Ectodermal cell (in vitro differentiated cells): ENCODE measurements around the gene CPLX4.
"Not testable (repeated sequence)": the region's sequence is repeated elsewhere in the genome, so short reads cannot be mapped to it uniquely, and the experiment has no call there.

Source experiments
- H3K27ac ChIP-seq: 2 replicates; pipeline ENCODE4 v1.7.0; 2013; ENCODE audit warnings: mild to moderate bottlenecking, low read depth, low read length; ENCODE audit not compliant: insufficient read depth, poor library complexity, severe bottlenecking
- H3K27me3 ChIP-seq: 2 replicates; pipeline ENCODE4 v1.7.0; 2013; ENCODE audit warnings: mild to moderate bottlenecking, low read length; ENCODE audit not compliant: insufficient read depth, control insufficient read depth, poor library complexity, severe bottlenecking
- H3K36me3 ChIP-seq: one replicate; pipeline ENCODE4 v1.7.0; 2013; ENCODE audit warnings: low read length; ENCODE audit not compliant: control insufficient read depth, insufficient read depth
- H3K4me1 ChIP-seq: one replicate; pipeline ENCODE4 v1.7.0; 2013; ENCODE audit warnings: low read length; ENCODE audit not compliant: control insufficient read depth, insufficient read depth
- H3K4me3 ChIP-seq: 2 replicates; pipeline ENCODE4 v1.7.0; 2013; ENCODE audit warnings: low read depth, low read length, control low read depth; ENCODE audit not compliant: insufficient read depth
- H3K9me3 ChIP-seq: 2 replicates; pipeline ENCODE4 v1.7.0; 2013; ENCODE audit warnings: mild to moderate bottlenecking, low read length, moderate library complexity; ENCODE audit not compliant: control insufficient read depth
- WGBS, 2 experiments: methylation state at CpG; one replicate each; pipeline ENCODE4 v1.1.7; 2013; ENCODE audit warnings: missing lambda C conversion rate in 2 of 2; 5-methylcytosine and 5-hydroxymethylcytosine counted together

CPLX4 gene

DNA sequence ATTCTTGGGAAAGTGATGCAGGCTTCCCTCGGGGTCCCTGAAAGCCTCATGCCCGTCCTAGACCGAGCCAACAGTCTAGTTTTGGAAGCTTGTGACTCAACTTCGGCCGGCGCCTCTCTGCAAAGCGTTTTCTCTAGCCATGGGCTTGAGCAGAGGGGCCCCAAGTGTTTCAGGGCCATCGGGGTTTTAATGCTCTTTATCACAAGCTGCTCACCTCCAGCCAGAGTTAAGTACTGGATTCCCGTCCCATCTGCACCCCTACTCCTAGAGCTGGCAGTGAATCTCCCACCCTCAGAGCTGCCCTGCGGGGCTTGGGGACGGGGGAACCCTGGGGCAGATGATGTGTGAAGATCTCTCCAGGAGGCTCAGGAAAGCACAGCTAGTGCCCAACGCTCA, 52.5 kb downstream of the CPLX4 start:
- WGBS, 2 experiments, result 21 to 24% methylated on average over 12 of the region's 12 CpGs
- H3K36me3 ChIP-seq, result no peaks in the 10 kb centered on the region
- no peaks in the 10 kb centered on the region for H3K9me3 ChIP-seq
- H3K27ac ChIP-seq, result no peak overlapping the region
- H3K27me3 ChIP-seq, result peaks cover 87% of the 10 kb centered on the region
- H3K4me3 ChIP-seq, result no peak overlapping the region
- peaks cover 4% of the 10 kb centered on the region for H3K4me1 ChIP-seq

DNA sequence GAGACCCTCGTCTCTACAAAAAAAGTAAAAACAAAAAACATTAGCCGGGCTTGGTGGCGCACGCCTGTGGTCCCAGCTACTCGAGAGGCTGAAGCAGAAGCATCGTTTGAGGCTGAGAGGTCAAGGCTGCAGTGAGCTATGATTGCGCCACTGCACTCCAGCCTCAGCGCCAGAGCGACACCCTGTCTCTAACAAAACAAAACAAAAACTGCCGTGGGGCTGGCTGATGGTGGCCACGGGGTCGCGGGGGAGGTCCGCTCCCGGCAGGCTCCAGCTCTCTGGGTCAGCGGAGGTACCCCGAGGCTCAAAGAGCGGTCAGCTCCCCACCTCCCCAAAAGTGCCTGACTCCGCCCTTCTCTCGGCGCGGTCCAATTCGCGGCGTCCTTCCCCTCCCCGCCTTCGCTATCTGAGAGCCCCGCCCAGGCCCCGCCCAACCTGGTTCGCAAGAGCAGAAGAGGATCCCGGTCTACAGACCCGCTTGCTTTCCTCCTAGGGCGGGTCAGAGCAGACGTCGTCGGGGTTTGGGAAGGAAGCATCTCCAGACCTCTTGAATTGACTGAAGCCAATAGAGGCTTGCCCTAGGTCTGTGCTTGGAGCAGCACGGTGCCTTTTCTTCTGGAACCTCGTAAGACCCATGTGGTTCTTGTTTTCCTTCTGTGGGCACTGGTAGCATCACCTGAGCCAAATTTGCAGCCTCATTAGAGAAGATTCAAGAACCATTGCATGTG, 53.0 kb downstream of the CPLX4 start:
- Histone ChIP-seq H3K4me3 (no peak overlapping the region), H3K27me3 (peaks cover 81% of the 10 kb centered on the region), H3K36me3 (no peaks in the 10 kb centered on the region), H3K27ac (no peak overlapping the region), H3K4me1 (peaks cover 4% of the 10 kb centered on the region), H3K9me3 (no peaks in the 10 kb centered on the region)
- WGBS, 2 experiments, result 3% methylated on average over 38 of the region's 38 CpGs

DNA sequence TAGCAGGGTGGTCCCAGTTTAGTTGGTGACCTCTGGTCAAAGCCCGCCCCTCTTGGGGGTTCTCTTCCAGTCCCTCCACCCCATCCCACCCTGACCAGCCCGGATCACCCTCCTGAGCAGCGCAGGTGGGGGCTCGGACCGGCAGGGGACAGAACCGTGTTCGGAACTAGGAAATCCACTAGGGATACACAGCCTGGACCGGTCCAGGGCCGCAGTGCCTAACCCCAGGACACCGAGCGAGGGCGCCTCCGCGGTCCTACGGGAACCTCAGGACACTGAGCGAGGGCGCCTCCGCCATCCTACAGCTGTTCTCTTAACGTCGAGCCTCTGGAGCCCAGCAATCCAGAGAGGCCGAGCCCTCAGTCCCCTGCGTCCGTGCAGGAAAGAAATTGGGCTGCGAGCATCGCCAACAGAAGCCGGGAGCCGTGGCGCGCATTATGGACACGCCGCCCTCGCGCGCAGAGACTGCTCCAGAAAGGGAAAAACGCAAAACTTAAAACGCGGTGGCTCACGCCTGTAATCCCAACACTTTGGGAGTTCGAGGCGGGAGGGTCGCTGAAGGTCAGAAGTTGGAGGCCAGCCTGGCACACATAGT, 53.7 kb downstream of the CPLX4 start:
- Histone ChIP-seq H3K27ac (no peak overlapping the region), H3K9me3 (no peaks in the 10 kb centered on the region), H3K4me1 (peaks cover 4% of the 10 kb centered on the region), H3K4me3 (no peak overlapping the region), H3K27me3 (peaks cover 77% of the 10 kb centered on the region), H3K36me3 (no peaks in the 10 kb centered on the region)
- 6% methylated on average over 41 of the region's 41 CpGs for WGBS, 2 experiments

DNA sequence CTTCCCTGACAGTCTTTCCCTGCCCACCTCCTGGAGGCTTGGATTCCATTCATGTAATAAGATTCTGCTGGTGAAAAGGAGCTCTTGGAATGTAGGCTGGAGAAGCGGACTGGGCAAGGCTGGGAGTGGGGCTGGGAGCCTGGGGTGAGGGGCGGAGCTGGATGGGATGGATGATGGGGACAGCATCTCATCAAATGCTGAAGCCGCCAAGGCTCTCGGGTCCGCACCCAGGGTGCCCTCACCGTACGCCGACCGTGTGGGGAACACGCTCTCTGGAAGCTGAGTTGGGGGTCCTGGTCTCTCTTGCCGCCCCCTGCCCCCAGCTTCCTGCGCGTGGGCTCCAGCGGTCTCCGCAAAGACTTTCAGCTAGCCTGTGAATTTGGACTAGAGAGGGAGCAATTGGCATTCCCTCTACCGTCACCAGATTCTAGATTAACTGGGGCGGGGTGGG, 54.3 kb downstream of the CPLX4 start:
- Histone ChIP-seq H3K27ac (no peak overlapping the region), H3K9me3 (no peaks in the 10 kb centered on the region), H3K4me1 (peaks cover 4% of the 10 kb centered on the region), H3K4me3 (no peak overlapping the region), H3K27me3 (peaks cover 71% of the 10 kb centered on the region), H3K36me3 (no peaks in the 10 kb centered on the region)
- WGBS, 2 experiments, result 1 to 3% methylated on average over 15 to 17 of the region's 17 CpGs

DNA sequence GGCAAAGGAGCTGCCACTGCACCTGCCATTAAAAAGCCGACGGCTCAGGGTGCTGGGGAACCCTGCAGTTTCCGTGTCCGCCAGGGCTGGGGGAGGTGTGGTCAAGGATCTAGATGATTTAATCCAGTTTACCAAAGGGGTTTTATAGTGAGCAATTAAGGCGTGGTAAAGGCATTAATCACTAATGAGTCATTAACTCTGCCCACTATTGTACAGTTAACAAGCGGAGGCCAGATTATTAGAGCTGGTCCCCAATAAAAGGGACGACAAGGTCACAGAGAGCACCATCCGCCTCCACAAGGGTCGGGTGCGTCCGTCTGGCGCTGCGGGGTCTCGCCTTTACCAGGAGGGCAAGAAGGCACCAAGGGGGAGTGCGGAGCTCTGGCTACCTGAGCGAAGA, 54.8 kb downstream of the CPLX4 start:
- Histone ChIP-seq H3K36me3 (no peaks in the 10 kb centered on the region), H3K27ac (no peak overlapping the region), H3K27me3 (peaks cover 67% of the 10 kb centered on the region), H3K4me3 (no peak overlapping the region), H3K4me1 (peaks cover 4% of the 10 kb centered on the region), H3K9me3 (no peaks in the 10 kb centered on the region)
- WGBS, 2 experiments, result 10 to 11% methylated on average over 14 to 15 of the region's 16 CpGs

DNA sequence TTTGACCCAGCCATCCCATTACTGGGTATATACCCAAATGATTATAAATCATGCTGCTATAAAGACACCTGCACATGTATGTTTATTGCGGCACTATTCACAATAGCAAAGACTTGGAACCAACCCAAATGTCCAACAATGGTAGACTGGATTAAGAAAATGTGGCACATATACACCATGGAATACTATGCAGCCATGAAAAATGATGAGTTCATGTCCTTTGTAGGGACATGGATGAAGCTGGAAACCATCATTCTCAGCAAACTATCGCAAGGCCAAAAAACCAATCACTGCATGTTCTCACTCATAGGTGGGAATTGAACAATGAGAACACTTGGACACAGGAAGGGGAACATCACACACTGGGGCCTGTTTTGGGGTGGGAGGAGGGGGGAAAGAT, 56.2 kb downstream of the CPLX4 start:
- WGBS, 2 experiments, result no CpG with 5 or more reads among the region's 2 CpGs
- not testable (repeated sequence) for H3K4me1 ChIP-seq
- H3K27me3 ChIP-seq, result peaks cover 52% of the 10 kb centered on the region

DNA sequence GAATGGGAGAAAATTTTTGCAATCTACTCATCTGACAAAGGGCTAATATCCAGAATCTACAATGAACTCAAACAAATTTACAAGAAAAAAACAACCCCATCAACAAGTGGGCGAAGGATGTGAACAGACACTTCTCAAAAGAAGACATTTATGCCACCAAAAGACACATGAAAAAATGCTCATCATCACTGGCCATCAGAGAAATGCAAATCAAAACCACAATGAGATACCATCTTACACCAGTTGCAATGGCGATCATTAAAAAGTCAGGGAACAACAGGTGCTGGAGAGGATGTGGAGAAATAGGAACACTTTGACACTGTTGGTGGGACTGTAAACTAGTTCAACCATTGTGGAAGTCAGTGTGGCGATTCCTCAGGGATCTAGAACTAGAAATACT, 56.6 kb downstream of the CPLX4 start:
- H3K36me3 ChIP-seq, H3K4me3 ChIP-seq, H3K9me3 ChIP-seq, H3K27ac ChIP-seq, H3K4me1 ChIP-seq: not testable (repeated sequence)
- WGBS, 2 experiments, result 80% methylated on average over 1 of the region's 3 CpGs; no CpG with 5 or more reads in 1 of the 2 experiments
- H3K27me3 ChIP-seq, result peaks cover 48% of the 10 kb centered on the region

More for the DNA sequence above, 56.2 kb downstream of the CPLX4 start:
- not testable (repeated sequence) for H3K36me3 ChIP-seq, H3K9me3 ChIP-seq, H3K4me3 ChIP-seq, H3K27ac ChIP-seq

DNA sequence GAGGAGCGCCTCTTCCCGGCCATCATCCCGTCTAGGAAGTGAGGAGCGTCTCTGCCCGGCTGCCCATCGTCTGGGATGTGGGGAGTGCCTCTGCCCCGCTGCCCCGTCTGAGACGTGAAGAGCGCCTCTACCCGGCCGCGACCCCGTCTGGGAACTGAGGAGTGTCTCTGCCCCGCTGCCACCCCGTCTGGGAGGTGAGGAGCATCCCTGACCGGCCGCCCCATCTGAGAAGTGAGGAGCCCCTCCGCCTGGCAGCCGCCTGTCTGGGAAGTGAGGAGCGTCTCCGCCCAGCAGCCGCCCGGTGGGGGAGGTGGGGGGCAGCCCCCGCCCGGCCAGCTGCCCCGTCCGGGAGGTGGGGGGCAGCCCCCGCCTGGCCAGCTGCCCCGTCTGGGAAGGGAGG, 63.0 kb downstream of the CPLX4 start:
- H3K27me3 ChIP-seq, H3K4me3 ChIP-seq, H3K9me3 ChIP-seq, H3K4me1 ChIP-seq, H3K27ac ChIP-seq, H3K36me3 ChIP-seq: not testable (repeated sequence)
- 85% methylated on average over 28 to 30 of the region's 30 CpGs for WGBS, 2 experiments

DNA sequence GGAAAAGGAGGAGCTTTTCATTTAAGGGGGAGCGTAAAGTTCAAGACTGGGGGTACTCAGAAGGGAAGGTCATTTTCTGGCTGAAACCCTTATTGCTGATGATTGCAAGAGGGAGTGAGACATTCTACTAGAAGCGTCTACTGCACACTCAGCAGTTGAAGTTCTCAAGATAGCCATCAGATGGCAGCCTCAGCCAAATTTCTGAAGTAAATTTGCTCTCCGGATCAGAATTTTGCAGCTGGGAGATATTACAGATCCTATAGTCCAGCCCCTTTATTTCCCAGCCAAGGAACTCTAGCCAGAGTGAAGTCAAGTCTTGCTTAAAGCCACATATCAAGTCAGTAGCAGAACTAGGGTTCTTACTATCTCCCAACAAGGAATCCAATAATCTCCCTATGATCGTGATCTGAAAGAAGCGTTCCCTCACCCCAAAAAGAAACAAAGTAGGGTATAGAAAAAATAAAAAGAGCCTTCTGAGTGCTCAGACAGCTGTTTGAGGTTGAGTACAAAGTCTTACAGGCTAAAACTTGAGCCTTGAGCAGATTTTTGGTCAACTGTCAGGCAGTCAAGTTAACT, 69.2 kb downstream of the CPLX4 start:
- WGBS, 2 experiments, result 8 to 45% methylated on average over 3 to 5 of the region's 5 CpGs
- Histone ChIP-seq H3K36me3 (no peaks in the 10 kb centered on the region), H3K4me1 (no peaks in the 10 kb centered on the region), H3K9me3 (no peaks in the 10 kb centered on the region), H3K27me3 (peaks cover 42% of the 10 kb centered on the region), H3K4me3 (no peak overlapping the region), H3K27ac (no peak overlapping the region)

DNA sequence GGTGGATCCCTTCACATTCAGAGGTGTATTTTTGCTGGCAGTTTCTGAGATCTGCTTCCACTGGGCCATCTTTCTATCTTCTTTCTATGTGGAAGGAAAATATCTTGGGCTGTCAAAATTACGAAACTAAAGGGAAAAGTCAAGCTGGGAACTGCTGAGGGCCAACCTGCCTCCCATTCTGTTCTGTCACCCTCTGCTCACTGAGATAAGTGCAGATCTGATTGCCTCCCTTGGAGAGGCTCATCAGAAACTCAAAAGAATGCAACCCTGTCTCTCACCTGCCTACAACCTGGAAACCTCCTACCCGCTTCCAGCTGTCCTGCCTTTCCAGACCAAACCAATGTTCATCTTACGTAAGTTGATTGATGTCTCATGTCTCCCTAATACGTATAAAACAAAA, 71.7 kb downstream of the CPLX4 start:
- Histone ChIP-seq H3K36me3 (no peaks in the 10 kb centered on the region), H3K27ac (no peak overlapping the region), H3K9me3 (no peaks in the 10 kb centered on the region), H3K4me3 (no peak overlapping the region), H3K27me3 (peaks cover 42% of the 10 kb centered on the region), H3K4me1 (no peaks in the 10 kb centered on the region)
- WGBS, 2 experiments, result 65 to 73% methylated on average over 4 of the region's 4 CpGs
